ENCODE measurements around the gene E2F4.

The E2F4 gene

DNA sequence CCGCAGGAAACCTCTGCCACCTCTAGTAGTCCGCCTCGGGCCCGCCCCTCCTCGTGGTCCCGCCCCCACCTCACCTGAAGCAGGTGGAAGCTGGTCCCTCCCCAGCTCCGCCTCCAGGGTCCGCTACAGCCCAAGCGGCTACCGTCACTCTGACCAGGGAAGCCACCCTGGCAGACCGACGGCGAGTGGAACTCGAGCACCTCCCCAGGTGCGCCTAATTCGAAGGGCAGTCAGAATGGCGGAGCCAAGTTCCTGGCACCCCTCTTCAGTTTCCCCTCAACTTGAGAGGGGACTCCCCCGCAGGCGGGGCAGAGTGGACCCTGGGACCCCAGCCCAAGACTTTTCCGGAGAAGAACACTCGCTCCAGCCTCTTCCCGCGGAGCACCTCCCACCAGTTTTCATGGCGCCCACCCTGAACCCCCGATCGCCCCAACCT, 54.8 kb downstream of the E2F4 start:
- TF ChIP-seq, protein P1, sequence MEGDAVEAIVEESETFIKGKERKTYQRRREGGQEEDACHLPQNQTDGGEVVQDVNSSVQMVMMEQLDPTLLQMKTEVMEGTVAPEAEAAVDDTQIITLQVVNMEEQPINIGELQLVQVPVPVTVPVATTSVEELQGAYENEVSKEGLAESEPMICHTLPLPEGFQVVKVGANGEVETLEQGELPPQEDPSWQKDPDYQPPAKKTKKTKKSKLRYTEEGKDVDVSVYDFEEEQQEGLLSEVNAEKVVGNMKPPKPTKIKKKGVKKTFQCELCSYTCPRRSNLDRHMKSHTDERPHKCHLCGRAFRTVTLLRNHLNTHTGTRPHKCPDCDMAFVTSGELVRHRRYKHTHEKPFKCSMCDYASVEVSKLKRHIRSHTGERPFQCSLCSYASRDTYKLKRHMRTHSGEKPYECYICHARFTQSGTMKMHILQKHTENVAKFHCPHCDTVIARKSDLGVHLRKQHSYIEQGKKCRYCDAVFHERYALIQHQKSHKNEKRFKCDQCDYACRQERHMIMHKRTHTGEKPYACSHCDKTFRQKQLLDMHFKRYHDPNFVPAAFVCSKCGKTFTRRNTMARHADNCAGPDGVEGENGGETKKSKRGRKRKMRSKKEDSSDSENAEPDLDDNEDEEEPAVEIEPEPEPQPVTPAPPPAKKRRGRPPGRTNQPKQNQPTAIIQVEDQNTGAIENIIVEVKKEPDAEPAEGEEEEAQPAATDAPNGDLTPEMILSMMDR (IDR thresholded peaks at IDR 0.05): no peak

DNA sequence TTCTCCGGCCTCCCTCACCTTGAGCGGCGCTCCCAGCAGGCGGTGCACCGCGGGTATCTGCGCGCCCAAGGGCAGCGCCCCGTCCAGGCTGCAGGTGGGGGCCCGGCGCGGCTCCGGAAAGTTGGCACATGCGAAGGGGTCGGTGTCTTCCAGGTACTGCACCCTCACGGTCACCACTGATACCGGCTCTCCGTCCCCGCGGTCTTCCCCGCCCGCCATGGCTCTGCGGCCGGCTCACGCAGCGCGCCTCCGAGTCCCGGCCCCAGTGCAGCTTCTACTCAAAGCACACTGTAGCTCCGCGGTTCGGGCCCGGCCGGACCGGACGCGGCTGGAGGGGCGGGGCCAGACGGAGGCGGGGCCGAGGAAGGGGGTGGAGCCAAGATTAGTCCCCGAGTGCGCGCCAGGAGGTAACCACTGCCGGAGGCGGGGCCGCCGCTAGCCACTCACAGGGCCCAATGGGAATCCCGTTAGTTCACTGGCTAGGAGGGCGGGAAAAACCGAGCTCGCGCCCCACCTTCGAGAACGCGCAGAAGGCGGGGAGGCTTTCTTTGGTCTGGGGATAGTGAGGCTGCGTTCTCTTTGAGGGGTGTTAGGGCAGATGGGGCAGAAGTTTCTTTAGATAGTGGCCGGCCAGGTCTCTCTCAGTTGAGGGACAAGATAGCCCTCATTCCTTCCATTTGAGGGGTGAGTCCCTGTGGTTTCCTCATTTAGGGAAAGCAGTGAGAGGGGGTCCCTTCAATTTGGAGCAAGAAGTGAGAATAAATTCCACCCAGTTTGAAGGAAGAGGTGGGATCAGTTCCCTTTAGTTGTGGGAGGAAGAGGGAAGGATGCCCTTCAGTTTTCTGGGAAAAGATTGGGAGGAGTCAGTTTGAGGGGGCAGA, 55.5 kb downstream of the E2F4 start, which contains the start of gene FHOD1:
Gene FHOD1, minus strand, starts transcription at position 290 of the 881 bp plus-strand sequence. Its CDS starts 71 bp downstream, at position 219.
- TF ChIP-seq, protein P1 (IDR thresholded peaks at IDR 0.05): no peak

DNA sequence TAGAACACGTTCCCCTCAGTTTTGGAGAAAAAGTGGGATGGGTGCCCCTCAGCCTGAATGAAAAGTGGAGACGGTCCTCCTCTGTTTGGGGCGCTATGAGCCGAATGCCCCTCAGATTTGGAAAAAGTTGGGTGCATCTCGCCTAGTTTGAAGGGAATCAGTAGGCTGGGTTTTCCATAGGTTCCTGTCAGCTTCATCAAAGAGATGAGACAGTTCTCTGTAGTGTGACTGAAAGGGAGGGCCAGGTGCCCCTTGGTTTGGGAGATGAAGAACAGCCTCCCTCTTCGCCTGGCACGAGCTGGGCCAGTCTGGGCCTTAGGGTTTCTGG, 56.1 kb downstream of the E2F4 start:
- TF ChIP-seq, protein P1 (IDR thresholded peaks at IDR 0.05): no peak

Data from LNCAP (cell line).